ENCODE data around the gene FLYWCH1. TPM values are rescaled to one million over a fixed set of nuclear protein-coding genes. Genes with fewer than 3 reads are reported as not detected.

The FLYWCH1 gene
- total RNA-seq, 1 experiment from 2014 or later: 32.6 TPM

DNA sequence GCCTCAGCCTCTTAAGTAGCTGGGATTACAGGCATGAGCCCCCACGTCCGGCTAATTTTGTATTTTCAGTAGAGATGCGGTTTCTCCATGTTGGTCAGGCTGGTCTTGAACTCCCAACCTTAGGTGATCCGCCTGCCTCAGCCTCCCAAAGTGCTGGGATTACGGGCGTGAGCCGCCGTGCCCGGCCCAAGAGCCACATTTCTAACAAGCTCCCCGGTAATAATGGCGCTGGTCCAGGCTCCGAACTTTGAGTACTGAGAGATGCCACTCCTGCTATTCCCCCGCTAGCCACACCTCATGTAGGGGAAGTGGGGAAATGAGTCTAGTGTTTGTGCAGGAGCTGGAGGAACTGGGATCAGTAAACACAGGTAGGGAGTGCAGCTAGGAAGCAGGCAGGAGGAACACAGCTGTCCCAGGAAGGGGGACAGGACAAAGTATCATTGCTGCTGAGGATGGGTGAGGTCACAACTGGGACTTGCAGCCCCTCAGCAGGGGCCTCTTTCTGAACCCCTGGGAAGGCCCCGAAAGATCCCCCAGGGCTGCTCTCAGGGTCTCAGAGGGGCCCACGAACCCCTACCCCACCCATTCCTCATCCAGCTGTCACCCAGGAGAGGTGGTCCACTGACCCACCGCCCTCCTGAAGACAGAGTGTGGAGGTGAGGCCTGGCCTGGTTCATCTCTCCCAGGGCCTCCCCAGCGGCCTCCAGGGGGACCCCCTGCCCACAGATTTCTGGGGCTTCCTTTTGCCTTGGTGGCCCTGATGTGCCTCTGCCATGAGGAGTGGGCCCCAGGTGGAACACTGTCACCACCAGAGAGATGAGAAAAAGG, 48.7 kb downstream of the FLYWCH1 start:
- ATAC-seq (no peak), DNase-seq (ENCODE audit: low spot score) (no peak)
- ChIA-PET CTCF (interaction anchor here (0.7 to 2.3 kb wide), 8 partner anchors 9 to 146 kb away, joined by 3 to 11 read pairs (median 4); partner anchors contain the start of gene PAQR4), POLR2A (no interaction called here)
- TF ChIP-seq CBFB (CRISPR knock-in tag; IDR thresholded peaks at IDR 0.05; ENCODE audit: low read depth) (no peak), ZNF396 (CRISPR knock-in tag; IDR thresholded peaks at IDR 0.05; ENCODE audit: borderline replicate concordance) (no peak), ZNF281 (CRISPR knock-in tag; IDR thresholded peaks at IDR 0.05) (no peak), GABPB1 (CRISPR knock-in tag; IDR thresholded peaks at IDR 0.05) (no peak), ATF1 (CRISPR knock-in tag; IDR thresholded peaks at IDR 0.05) (no peak), ZSCAN18 (CRISPR knock-in tag; IDR thresholded peaks at IDR 0.05) (no peak), NR2C2 (CRISPR knock-in tag; IDR thresholded peaks at IDR 0.05) (no peak), JUN (CRISPR knock-in tag; IDR thresholded peaks at IDR 0.05) (no peak), HMGA2 (CRISPR knock-in tag; IDR thresholded peaks at IDR 0.05) (no peak), JAZF1 (CRISPR knock-in tag; IDR thresholded peaks at IDR 0.05) (no peak), IRF2 (CRISPR knock-in tag; IDR thresholded peaks at IDR 0.05; ENCODE audit: borderline replicate concordance, low read depth) (no peak), E2F5 (CRISPR knock-in tag; IDR thresholded peaks at IDR 0.05) (no peak), MXD4 (CRISPR knock-in tag; IDR thresholded peaks at IDR 0.05; ENCODE audit: borderline replicate concordance) (no peak), ETV6 (CRISPR knock-in tag; IDR thresholded peaks at IDR 0.05) (no peak), TEAD4 (CRISPR knock-in tag; IDR thresholded peaks at IDR 0.05) (no peak), MYBL2 (CRISPR knock-in tag; IDR thresholded peaks at IDR 0.05) (no peak)
- TF ChIP-seq, protein P1, sequence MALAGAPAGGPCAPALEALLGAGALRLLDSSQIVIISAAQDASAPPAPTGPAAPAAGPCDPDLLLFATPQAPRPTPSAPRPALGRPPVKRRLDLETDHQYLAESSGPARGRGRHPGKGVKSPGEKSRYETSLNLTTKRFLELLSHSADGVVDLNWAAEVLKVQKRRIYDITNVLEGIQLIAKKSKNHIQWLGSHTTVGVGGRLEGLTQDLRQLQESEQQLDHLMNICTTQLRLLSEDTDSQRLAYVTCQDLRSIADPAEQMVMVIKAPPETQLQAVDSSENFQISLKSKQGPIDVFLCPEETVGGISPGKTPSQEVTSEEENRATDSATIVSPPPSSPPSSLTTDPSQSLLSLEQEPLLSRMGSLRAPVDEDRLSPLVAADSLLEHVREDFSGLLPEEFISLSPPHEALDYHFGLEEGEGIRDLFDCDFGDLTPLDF (CRISPR knock-in tag; IDR thresholded peaks at IDR 0.05): no peak
- TF ChIP-seq, protein P2, sequence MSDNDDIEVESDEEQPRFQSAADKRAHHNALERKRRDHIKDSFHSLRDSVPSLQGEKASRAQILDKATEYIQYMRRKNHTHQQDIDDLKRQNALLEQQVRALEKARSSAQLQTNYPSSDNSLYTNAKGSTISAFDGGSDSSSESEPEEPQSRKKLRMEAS (CRISPR knock-in tag; IDR thresholded peaks at IDR 0.05): no peak
- H3K4me1 Mint-ChIP-seq: peaks cover 21% of the 10 kb centered on the region
- no peaks in the 10 kb centered on the region for H3K36me3 Mint-ChIP-seq
- H3K27me3 Mint-ChIP-seq (ENCODE audit: low read depth): peaks cover 9% of the 10 kb centered on the region
- no peak overlapping the region for H3K4me3 Mint-ChIP-seq
- no peak overlapping the region for H3K27ac Mint-ChIP-seq
- H3K9me3 Mint-ChIP-seq: no peaks in the 10 kb centered on the region

Measured in WTC11 (cell line).